Left cardiac atrium (tissue), 4 donors: ENCODE data around the gene HS3ST6. TPM values are rescaled to one million over a fixed set of nuclear protein-coding genes. Genes with fewer than 3 reads are reported as not detected.
"Not testable (repeated sequence)": the region's sequence is repeated elsewhere in the genome, so short reads cannot be mapped to it uniquely, and the experiment has no call there.

Experiments
- ATAC-seq, 2 donors: fragments of 200-7000 bp; cut with Tn5 transposase; one replicate each; pipeline ENCODE4 v1.9.1; 2020; ENCODE audit warnings: mild to moderate bottlenecking in 2 of 2, moderate library complexity in 2 of 2
- DNase-seq: peaks from one replicate; pipeline ENCODE4 v3.0.0-alpha.2; 2020
- intact Hi-C, 2 donors: fragments of 100-400 bp; cut with DNase I; formaldehyde crosslinking; loops; one replicate each; pipeline versions ENCODE4 v1.14.1 to v1.15.1; 2022 to 2023
- total RNA-seq, 2 donors: library from RNA; stranded (reverse); fragmentation: NEBNext Ultra II Directional; extraction: Animal tissue kit (Norgen Biotek cat#: 25700); gene quantifications; one replicate each; pipeline ENCODE4 v1.2.1, GENCODE V29; 2021
- donor health status: DM: no; HTN: yes; CAD: no.
- donor health status: DM: no; HTN: yes; CAD: no; lungs with severe emphysema.
- donor health status: DM: yes; HTN: yes; CAD: no.
- donor health status: Dilated cardiomyopathy.

The HS3ST6 gene
- total RNA-seq, 2 donors from 2014 or later: not detected

GRCh38 chr16:1950047-1950446 is 31.8 kb upstream of the HS3ST6 start:
- peak in 1 of 2 donors; percentile 5 for ATAC-seq
- intact Hi-C loops: no loop called here
- DNase-seq: no peak

GRCh38 chr16:1949507-1949906 is 31.3 kb upstream of the HS3ST6 start:
- DNase-seq: no peak
- intact Hi-C loops: no loop called here
- ATAC-seq: no peak

- no peak for ATAC-seq
- intact Hi-C loops: no loop called here
- DNase-seq: no peak
These were observed 29.1 kb upstream of the HS3ST6 start for GRCh38 chr16:1947369-1947670.

GRCh38 chr16:1946495-1947368 is 28.5 kb upstream of the HS3ST6 start:
- intact Hi-C loops: no loop called here
- ATAC-seq (no peak), DNase-seq (no peak)

- ATAC-seq (no peak), DNase-seq (no peak)
- intact Hi-C loops: no loop called here
These were observed 27.6 kb upstream of the HS3ST6 start for GRCh38 chr16:1945559-1946391.

- DNase-seq (no peak), ATAC-seq (no peak)
- intact Hi-C loops: no loop called here
These were observed 26.5 kb upstream of the HS3ST6 start for GRCh38 chr16:1944612-1945199.

- ATAC-seq: peak; percentile 97 to 98
- intact Hi-C loops: no loop called here
- peak; percentile 100 for DNase-seq
These were observed 24.9 kb upstream of the HS3ST6 start, which contains the start of gene MSRB1 for GRCh38 chr16:1942810-1943726. MSRB1 (minus strand) TSS chr16:1943199; CDS start chr16:1943156, 43 bp downstream.

GRCh38 chr16:1942047-1942809 is 24.0 kb upstream of the HS3ST6 start:
- DNase-seq (no peak), ATAC-seq (peak; percentile 3 to 4)
- intact Hi-C loops: no loop called here

GRCh38 chr16:1941162-1942046 is 23.2 kb upstream of the HS3ST6 start:
- ATAC-seq (no peak), DNase-seq (no peak)
- intact Hi-C loops: no loop called here

GRCh38 chr16:1940273-1941161 is 22.3 kb upstream of the HS3ST6 start:
- DNase-seq (no peak), ATAC-seq (no peak)
- intact Hi-C loops: no loop called here

- DNase-seq, ATAC-seq, intact Hi-C loops: not testable (repeated sequence)
These were observed 21.6 kb upstream of the HS3ST6 start for GRCh38 chr16:1939833-1940232.

- no peak for DNase-seq
- ATAC-seq: no peak
- intact Hi-C loops: no loop called here
These were observed 20.7 kb upstream of the HS3ST6 start for GRCh38 chr16:1938910-1939309.

- intact Hi-C loops: no loop called here
- no peak for ATAC-seq
- no peak for DNase-seq
These were observed 20.1 kb upstream of the HS3ST6 start for GRCh38 chr16:1938316-1938715.

- intact Hi-C loops: no loop called here
- no peak for ATAC-seq
- DNase-seq: no peak
These were observed 18.8 kb upstream of the HS3ST6 start for GRCh38 chr16:1936945-1937479.

- DNase-seq (no peak), ATAC-seq (no peak)
- intact Hi-C loops: no loop called here
These were observed 15.0 kb upstream of the HS3ST6 start for GRCh38 chr16:1933097-1933661.
